Mucosa of descending colon (tissue), 3 donors: Measurements from ENCODE around the gene RAB11B. TPM values are rescaled to one million over a fixed set of nuclear protein-coding genes. Genes with fewer than 3 reads are reported as not detected.
"Not testable (repeated sequence)": the region's sequence is repeated elsewhere in the genome, so short reads cannot be mapped to it uniquely, and the experiment has no call there.

Experiments
- ATAC-seq: fragments of 200-7000 bp; cut with Tn5 transposase; one replicate; pipeline ENCODE4 v1.9.1; 2020; ENCODE audit warnings: mild to moderate bottlenecking, moderate library complexity
- DNase-seq, 3 donors: peaks; one replicate each; pipeline ENCODE4 v3.0.0-alpha.2; 2020
- H3K36me3 ChIP-seq: fragments of 200-600 bp; one replicate; pipeline ENCODE4 v1.8.0; 2021; ENCODE audit warnings: low read depth, mild to moderate bottlenecking
- H3K4me1 ChIP-seq: fragments of 200-600 bp; one replicate; pipeline ENCODE4 v1.8.0; 2021; ENCODE audit warnings: low read depth, mild to moderate bottlenecking
- H3K4me3 ChIP-seq: fragments of 200-600 bp; one replicate; pipeline ENCODE4 v1.8.0; 2021; ENCODE audit warnings: mild to moderate bottlenecking
- H3K9me3 ChIP-seq: fragments of 200-600 bp; one replicate; pipeline ENCODE4 v1.8.0; 2021; ENCODE audit warnings: mild to moderate bottlenecking
- intact Hi-C, 2 donors: fragments of 100-400 bp; cut with DNase I in 1 of 2; cut with micrococcal nuclease in 1 of 2; formaldehyde crosslinking; loops; one replicate each; pipeline versions ENCODE4 v1.11.0 to v1.11.1; 2022; cut with DNase I, micrococcal nuclease
- total RNA-seq, 3 donors: library from RNA; stranded (reverse); fragmentation: NEBNext Ultra II Directional in 2 of 3; extraction: Animal tissue kit (Norgen Biotek cat#: 25700) in 2 of 3; gene quantifications; one replicate each; pipeline versions ENCODE4 v1.2.1 to v1.2.4, GENCODE V29; 2021 to 2023
- TF ChIP-seq, protein P1 (sequence below): fragments of 200-600 bp; IDR thresholded peaks from one replicate; pipeline ENCODE4 v1.8.0; 2022; ENCODE audit warnings: antibody characterized with exemption, mild to moderate bottlenecking
- donor health status: DM: no; HTN: no; CAD: no; lungs with moderate emphysema.
- donor health status: DM: no; HTN: no; CAD: no.
- donor health status: DM: no; HTN: yes; CAD: no.

The RAB11B gene
- total RNA-seq, 3 donors from 2014 or later, result 100 to 131 (median 103) TPM

DNA sequence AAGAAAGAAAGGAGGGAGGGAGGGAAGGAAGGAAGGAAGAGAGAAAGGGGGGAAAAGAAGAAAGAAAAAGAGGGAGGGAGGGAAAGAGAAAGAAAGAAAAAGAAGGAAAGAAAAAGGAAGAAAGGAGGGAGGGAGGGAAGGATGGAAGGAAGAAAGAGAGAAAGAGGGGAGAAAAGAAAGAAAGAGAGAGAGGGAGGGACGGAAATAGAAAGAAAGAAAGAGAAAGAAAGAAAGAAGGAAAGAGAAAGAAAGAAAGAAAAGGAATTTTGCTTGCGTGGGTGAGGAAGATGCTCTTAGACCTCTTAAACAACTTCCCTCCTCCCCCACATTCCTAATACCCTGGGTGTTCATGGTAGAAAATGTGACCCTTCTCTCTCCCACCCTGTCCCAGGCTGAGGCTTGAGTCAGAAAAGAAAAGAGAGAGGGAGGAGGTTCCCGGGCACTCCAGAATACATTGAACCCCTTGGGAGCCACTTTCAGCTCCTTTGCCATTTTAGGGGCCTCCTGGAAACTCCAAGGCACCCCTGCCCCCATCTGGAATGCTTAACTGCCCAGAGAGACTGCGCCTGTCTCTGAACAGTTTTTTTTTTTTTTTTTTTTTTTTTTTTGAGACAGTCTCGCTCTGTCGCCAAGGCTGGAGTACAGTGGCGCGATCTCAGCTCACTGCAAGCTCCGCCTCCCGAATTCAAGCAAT, 37.9 kb upstream of the RAB11B start:
- Histone ChIP-seq H3K9me3 (no peaks in the 10 kb centered on the region), H3K4me3 (no peak overlapping the region), H3K4me1 (no peaks in the 10 kb centered on the region), H3K36me3 (no peaks in the 10 kb centered on the region)
- TF ChIP-seq, protein P1, sequence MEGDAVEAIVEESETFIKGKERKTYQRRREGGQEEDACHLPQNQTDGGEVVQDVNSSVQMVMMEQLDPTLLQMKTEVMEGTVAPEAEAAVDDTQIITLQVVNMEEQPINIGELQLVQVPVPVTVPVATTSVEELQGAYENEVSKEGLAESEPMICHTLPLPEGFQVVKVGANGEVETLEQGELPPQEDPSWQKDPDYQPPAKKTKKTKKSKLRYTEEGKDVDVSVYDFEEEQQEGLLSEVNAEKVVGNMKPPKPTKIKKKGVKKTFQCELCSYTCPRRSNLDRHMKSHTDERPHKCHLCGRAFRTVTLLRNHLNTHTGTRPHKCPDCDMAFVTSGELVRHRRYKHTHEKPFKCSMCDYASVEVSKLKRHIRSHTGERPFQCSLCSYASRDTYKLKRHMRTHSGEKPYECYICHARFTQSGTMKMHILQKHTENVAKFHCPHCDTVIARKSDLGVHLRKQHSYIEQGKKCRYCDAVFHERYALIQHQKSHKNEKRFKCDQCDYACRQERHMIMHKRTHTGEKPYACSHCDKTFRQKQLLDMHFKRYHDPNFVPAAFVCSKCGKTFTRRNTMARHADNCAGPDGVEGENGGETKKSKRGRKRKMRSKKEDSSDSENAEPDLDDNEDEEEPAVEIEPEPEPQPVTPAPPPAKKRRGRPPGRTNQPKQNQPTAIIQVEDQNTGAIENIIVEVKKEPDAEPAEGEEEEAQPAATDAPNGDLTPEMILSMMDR, result no peak
- intact Hi-C loops, result loop anchor here (10.0 kb wide), 2 partner anchors 133 to 153 kb away; partner anchors contain the start of gene PRAM1 (in 1 of the 2)
- no peak for ATAC-seq
- DNase-seq, result peak in 1 of 3 donors; percentile 10

DNA sequence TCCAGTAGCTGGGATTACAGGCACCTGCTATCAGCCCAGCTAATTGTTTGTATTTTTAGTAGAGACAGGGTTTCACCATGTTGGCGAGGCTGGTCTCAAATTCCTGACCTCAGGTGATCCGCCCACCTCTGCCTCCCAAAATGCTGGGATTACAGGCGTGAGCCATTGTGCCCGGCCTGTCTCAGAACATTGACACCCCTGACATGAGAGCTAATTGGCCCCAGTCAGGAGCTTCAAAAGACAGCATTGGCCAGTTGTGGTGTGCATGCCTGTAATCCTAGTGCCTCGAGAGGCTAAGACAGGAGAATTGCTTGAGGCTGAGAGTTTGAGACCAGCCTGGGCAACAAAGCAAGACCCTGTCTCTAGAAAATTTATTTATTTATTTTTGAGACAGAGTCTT, 37.3 kb upstream of the RAB11B start:
- ATAC-seq, result not testable (repeated sequence)
- intact Hi-C loops, result loop anchor here (10.0 kb wide), 2 partner anchors 132 to 152 kb away; partner anchors contain the start of gene PRAM1 (in 1 of the 2)

DNA sequence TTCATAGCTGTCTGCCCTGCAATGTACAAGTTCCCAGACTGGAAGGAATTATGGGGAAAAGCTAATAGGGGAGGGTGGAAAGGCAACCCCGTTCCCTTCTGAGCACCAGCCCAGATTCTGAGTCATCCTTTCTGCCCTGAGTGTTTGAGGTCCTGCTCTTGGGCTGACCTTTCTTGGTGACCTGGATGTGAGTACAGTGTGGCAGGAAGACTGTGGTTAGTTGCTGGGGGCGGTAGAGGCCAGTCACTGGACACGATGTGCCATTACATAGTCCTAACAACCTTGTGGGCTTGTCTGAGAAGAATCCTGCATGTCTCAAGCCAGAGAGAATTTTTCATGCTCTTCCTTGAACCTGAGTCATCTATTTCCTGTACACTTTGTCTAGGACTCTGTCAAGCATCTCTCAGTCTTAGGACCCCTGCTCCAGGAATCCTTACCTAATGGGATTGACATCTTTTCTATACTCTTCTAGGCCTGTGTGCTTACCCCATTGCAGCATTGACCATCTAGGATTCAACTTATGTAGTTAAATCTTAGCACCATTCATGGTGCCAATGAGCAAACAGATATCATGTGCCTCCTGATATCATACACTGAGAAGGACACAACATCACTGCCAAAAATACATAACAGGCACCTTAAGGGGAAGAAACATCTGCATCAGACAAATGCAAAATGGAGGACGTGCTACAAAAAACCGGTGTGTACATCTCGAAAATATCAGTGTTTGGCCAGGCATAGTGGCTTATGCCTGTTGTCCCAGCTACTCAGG, 34.3 kb upstream of the RAB11B start:
- Histone ChIP-seq H3K9me3 (no peaks in the 10 kb centered on the region), H3K4me3 (no peak overlapping the region), H3K4me1 (no peaks in the 10 kb centered on the region), H3K36me3 (no peaks in the 10 kb centered on the region)
- TF ChIP-seq, protein P1, result no peak
- intact Hi-C loops, result loop anchor here (10.0 kb wide), 2 partner anchors 129 to 149 kb away; partner anchors contain the start of gene PRAM1 (in 1 of the 2)
- DNase-seq (peak in 1 of 3 donors; percentile 35), ATAC-seq (peak; percentile 51)

More for the DNA sequence above, 37.3 kb upstream of the RAB11B start:
- H3K9me3 ChIP-seq, H3K36me3 ChIP-seq, H3K4me1 ChIP-seq, H3K4me3 ChIP-seq: not testable (repeated sequence)
- DNase-seq, result peak in 1 of 3 donors; percentile 7

DNA sequence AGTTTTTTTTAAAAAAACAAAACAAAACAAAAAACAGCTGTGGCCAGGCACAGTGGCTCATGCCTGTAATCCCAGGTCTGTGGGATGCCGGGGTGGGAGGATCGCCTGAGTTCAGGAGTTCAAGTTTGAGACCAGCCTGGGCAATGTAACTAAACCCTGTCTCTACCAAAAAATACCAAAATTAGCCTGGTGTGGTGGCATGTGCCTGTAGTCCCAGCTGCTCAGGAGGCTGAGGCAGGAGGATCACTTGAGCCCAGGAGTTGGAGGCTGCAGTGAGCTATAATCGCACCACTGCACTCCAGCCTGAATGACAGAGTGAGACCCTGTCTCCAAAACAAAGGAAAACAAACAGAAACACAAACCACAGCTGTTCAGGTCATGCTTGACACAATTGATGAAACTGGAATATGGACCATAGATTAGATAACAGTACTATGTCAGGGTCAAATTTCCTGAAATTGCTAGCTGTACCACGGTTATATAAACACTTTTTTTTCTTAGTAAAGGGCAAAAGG, 33.1 kb upstream of the RAB11B start:
- TF ChIP-seq, protein P1, result no peak
- intact Hi-C loops, result loop anchor here (10.0 kb wide), 2 partner anchors 128 to 148 kb away; partner anchors contain the start of gene PRAM1 (in 1 of the 2)

DNA sequence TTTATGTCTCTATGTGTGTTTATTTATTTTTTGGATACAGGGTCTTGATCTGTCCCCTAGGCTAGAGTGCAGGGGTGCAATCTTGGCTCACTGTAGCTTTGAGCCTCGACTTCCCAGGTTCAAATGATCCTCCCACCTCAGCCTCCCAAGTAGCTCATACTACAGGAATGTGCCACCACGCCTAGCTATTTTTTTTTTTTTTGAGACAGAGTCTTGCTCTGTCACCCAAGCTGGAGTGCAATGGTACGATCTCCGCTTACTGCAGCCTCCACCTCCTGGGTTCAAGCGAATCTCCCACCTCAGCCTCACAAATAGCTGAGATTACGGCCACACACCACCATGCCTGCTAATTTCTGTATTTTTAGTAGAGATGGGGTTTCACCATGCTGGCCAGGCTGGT, 31.2 kb upstream of the RAB11B start:
- peaks cover 7% of the 10 kb centered on the region for H3K4me1 ChIP-seq
- ATAC-seq (no peak), DNase-seq (no peak)
- H3K36me3 ChIP-seq, result no peaks in the 10 kb centered on the region
- intact Hi-C loops, result loop anchor here (10.0 kb wide), 2 partner anchors 126 to 146 kb away; partner anchors contain the start of gene PRAM1 (in 1 of the 2)
- TF ChIP-seq, protein P1, result no peak
- no peak overlapping the region for H3K4me3 ChIP-seq
- no peaks in the 10 kb centered on the region for H3K9me3 ChIP-seq

More for the DNA sequence above, 33.1 kb upstream of the RAB11B start:
- no peak overlapping the region for H3K4me3 ChIP-seq
- no peaks in the 10 kb centered on the region for H3K36me3 ChIP-seq
- ATAC-seq, result no peak
- H3K4me1 ChIP-seq, result no peaks in the 10 kb centered on the region
- no peaks in the 10 kb centered on the region for H3K9me3 ChIP-seq
- DNase-seq, result no peak
